ENCODE results near the gene NDUFA8. TPM values are rescaled to one million over a fixed set of nuclear protein-coding genes. Genes with fewer than 3 reads are reported as not detected.

Gene NDUFA8
- total and polyA plus RNA-seq, 2 experiments from 2014 or later: 36.6 to 144 TPM

GRCh38 chr9:122186777-122187470 lies 27.3 kb upstream of the NDUFA8 start:
- Mint-ChIP-seq H3K4me1 (peaks cover 11% of the 10 kb centered on the region), H3K9me3 (no peaks in the 10 kb centered on the region; the same call in 2 of the 3 replicates), H3K27ac (no peak overlapping the region), H3K36me3 (ENCODE audit: low read depth) (no peaks in the 10 kb centered on the region; the same call in 2 of the 3 replicates), H3K4me3 (no peak overlapping the region), H3K27me3 (ENCODE audit: insufficient read depth, low read depth, poor library complexity) (peaks cover 7% of the 10 kb centered on the region)
- no peak for TF ChIP-seq JUNB (IDR thresholded peaks at IDR 0.05; ENCODE audit: unreplicated experiment)
- no peak for TF ChIP-seq POLR2AphosphoS5 (IDR thresholded peaks at IDR 0.05; ENCODE audit: low read depth)
- TF ChIP-seq CTCF (conservative IDR thresholded peaks at IDR 0.05; ENCODE audit: low read depth in 2 of 2): no peak
- no peak for TF ChIP-seq EZH2 (IDR thresholded peaks at IDR 0.05; ENCODE audit: low read depth, unreplicated experiment)
- TF ChIP-seq CREB1 (CRISPR knock-in tag; IDR thresholded peaks at IDR 0.05; ENCODE audit: low read depth): no peak
- no peak for TF ChIP-seq ZNF331 (CRISPR knock-in tag; IDR thresholded peaks at IDR 0.05; ENCODE audit: low read depth)
- TF ChIP-seq ZNF462 (CRISPR knock-in tag; IDR thresholded peaks at IDR 0.05): no peak
- no peak for TF ChIP-seq STAT1 (IDR thresholded peaks at IDR 0.05; ENCODE audit: unreplicated experiment)
- no peak for TF ChIP-seq ZNF114 (CRISPR knock-in tag; IDR thresholded peaks at IDR 0.05)
- no peak for TF ChIP-seq EZH2phosphoT487 (IDR thresholded peaks at IDR 0.05; ENCODE audit: unreplicated experiment)
- TF ChIP-seq REST (IDR thresholded peaks at IDR 0.05; ENCODE audit: unreplicated experiment): no peak
- TF ChIP-seq ETS1 (IDR thresholded peaks at IDR 0.05): no peak
- no peak for TF ChIP-seq NANOG (IDR thresholded peaks at IDR 0.05; ENCODE audit: borderline replicate concordance)
- no peak overlapping the region for H3K4me2 ChIP-seq
- H2AFZ ChIP-seq: no peak overlapping the region
- H3K4me3 ChIP-seq: no peak overlapping the region
- H3K4me1 ChIP-seq (ENCODE audit: insufficient read depth): no peaks in the 10 kb centered on the region
- no peaks in the 10 kb centered on the region for H3F3A ChIP-seq (replicated peaks; ENCODE audit: low read depth)
- DNase-seq (ENCODE audit: low spot score) (no peak), ATAC-seq (no peak)
- no peaks in the 10 kb centered on the region for H3K9me2 ChIP-seq (ENCODE audit: insufficient read depth)
- H3K79me2 ChIP-seq (replicated peaks; ENCODE audit: insufficient read depth): no peaks in the 10 kb centered on the region
- H4K20me1 ChIP-seq (replicated peaks; ENCODE audit: insufficient read depth): no peaks in the 10 kb centered on the region
- H3K27ac ChIP-seq (ENCODE audit: low read depth): no peak overlapping the region
- no peaks in the 10 kb centered on the region for H3K36me3 ChIP-seq (ENCODE audit: insufficient read depth)
- no peaks in the 10 kb centered on the region for H3K27me3 ChIP-seq (ENCODE audit: insufficient read depth)

Measured in GM23338 (cell line).